Measurements from ENCODE around the gene KCND3. TPM values are rescaled to one million over a fixed set of nuclear protein-coding genes. Genes with fewer than 3 reads are reported as not detected.

KCND3 gene
- total RNA-seq, 1 experiment from 2014 or later, result 0.21 TPM

Other genes with a start within 250 kb of the KCND3 start
- 39.3 and 39.4 TPM in 2 replicates for gene DDX20, start 233.8 kb downstream of the KCND3 start, total RNA-seq (2014; rRNA removed; shearing (Covaris generic))

Measured in H7 (cell line).